HepG2 (cell line): ENCODE results near the gene TST. TPM values are rescaled to one million over a fixed set of nuclear protein-coding genes. Genes with fewer than 3 reads are reported as not detected.

ENCODE experiments used
- ARNTL ChIP-seq: sonication (generic); formaldehyde crosslinking; IDR thresholded peaks from 2 replicates; pipeline ENCODE4 v1.4.0; 2020; ENCODE audit warnings: mild to moderate bottlenecking, missing genetic modification reagents
- BRD4 ChIP-seq: sonication (generic); formaldehyde crosslinking; IDR thresholded peaks from 2 replicates; pipeline ENCODE4 v1.4.0; 2020; ENCODE audit warnings: missing genetic modification reagents
- CCDC6 ChIP-seq: sonication (generic); formaldehyde crosslinking; IDR thresholded peaks from 2 replicates; pipeline ENCODE4 v1.8.1; 2022; ENCODE audit warnings: mild to moderate bottlenecking, missing genetic modification reagents, moderate library complexity
- FIP1L1 ChIP-seq: fragments of 200-400 bp; formaldehyde crosslinking; IDR thresholded peaks from 2 replicates; pipeline ENCODE4 v1.6.1; 2018; ENCODE audit warnings: low read depth, mild to moderate bottlenecking, low read length, moderate library complexity, borderline replicate concordance; ENCODE audit not compliant: insufficient read depth
- GPN1 ChIP-seq: sonication (generic); formaldehyde crosslinking; IDR thresholded peaks from 2 replicates; pipeline ENCODE4 v1.5.1; 2020; ENCODE audit warnings: missing genetic modification reagents, borderline replicate concordance
- IKZF1 ChIP-seq: fragments of 450-650 bp; IDR thresholded peaks from 2 replicates; pipeline ENCODE4 v1.7.1; 2016
- KDM2A ChIP-seq: sonication (generic); formaldehyde crosslinking; IDR thresholded peaks from 2 replicates; pipeline ENCODE4 v1.4.0; 2020; ENCODE audit warnings: low read depth, missing genetic modification reagents, borderline replicate concordance
- KLF9 ChIP-seq: IDR thresholded peaks from 2 replicates; pipeline ENCODE4 v1.6.1; 2016; ENCODE audit warnings: low read depth
- MXI1 ChIP-seq: IDR thresholded peaks from 3 replicates; pipeline ENCODE4 v1.6.1; 2012; ENCODE audit warnings: low read depth, low read length, inconsistent platforms, borderline replicate concordance
- NFYB ChIP-seq: sonication (generic); formaldehyde crosslinking; IDR thresholded peaks from 2 replicates; pipeline ENCODE4 v1.4.0; 2020; ENCODE audit warnings: missing genetic modification reagents
- RARG ChIP-seq: sonication (generic); formaldehyde crosslinking; IDR thresholded peaks from 2 replicates; pipeline ENCODE4 v1.4.0; 2020; ENCODE audit warnings: low read depth, mild to moderate bottlenecking, missing genetic modification reagents
- SOX6 ChIP-seq, 2 experiments: fragments of 450-650 bp in 1 of 2; sonication (generic) in 1 of 2; formaldehyde crosslinking in 1 of 2; IDR thresholded peaks; 2 replicates each; pipeline versions ENCODE4 v1.4.0 to v1.6.1; 2017 to 2020; ENCODE audit warnings: antibody characterized with exemption in 1 of 2, mild to moderate bottlenecking in 1 of 2, missing genetic modification reagents in 1 of 2
- SPEN ChIP-seq: sonication (generic); formaldehyde crosslinking; IDR thresholded peaks from 2 replicates; pipeline ENCODE4 v1.5.1; 2020; ENCODE audit warnings: low read depth, mild to moderate bottlenecking, missing genetic modification reagents
- TCF7 ChIP-seq: sonication (generic); IDR thresholded peaks from 2 replicates; pipeline ENCODE4 v1.6.1; 2016; ENCODE audit warnings: antibody characterized with exemption, low read depth
- TOE1 ChIP-seq: sonication (generic); formaldehyde crosslinking; IDR thresholded peaks from 2 replicates; pipeline ENCODE4 v1.4.0; 2020; ENCODE audit warnings: mild to moderate bottlenecking, missing genetic modification reagents
- ZNF34 ChIP-seq: sonication (generic); formaldehyde crosslinking; IDR thresholded peaks from 2 replicates; pipeline ENCODE4 v1.4.0; 2020; ENCODE audit warnings: mild to moderate bottlenecking, missing genetic modification reagents, borderline replicate concordance
- ZNF530 ChIP-seq: sonication (generic); formaldehyde crosslinking; IDR thresholded peaks from 2 replicates; pipeline ENCODE4 v1.5.0; 2020; ENCODE audit warnings: low read depth, mild to moderate bottlenecking, missing genetic modification reagents
- ZNF547 ChIP-seq: sonication (generic); formaldehyde crosslinking; IDR thresholded peaks from 2 replicates; pipeline ENCODE4 v1.5.1; 2020; ENCODE audit warnings: mild to moderate bottlenecking, missing genetic modification reagents
- ZNF720 ChIP-seq: sonication (generic); formaldehyde crosslinking; IDR thresholded peaks from 2 replicates; pipeline ENCODE4 v1.4.0; 2020; ENCODE audit warnings: missing genetic modification reagents
- polyA plus RNA-seq, 8 experiments: library from polyadenylated mRNA; depleted of rRNA in 3 of 8; stranded (reverse) in 7 of 8; unstranded in 1 of 8; fragments of >200 nt; fragmentation: Illumina TruSeq in 4 of 8; extraction: Trizol in 4 of 8; gene quantifications; 2 replicates each; pipeline versions ENCODE4 v1.2.1 to v1.2.3, GENCODE V29; 2011 to 2016; ENCODE audit warnings: low read depth in 4 of 8, missing spikeins in 1 of 8, mixed read lengths in 1 of 8; ENCODE audit not compliant: insufficient read depth in 1 of 8
- total RNA-seq, 5 experiments: library from RNA; depleted of rRNA; stranded (reverse); fragments of >200 nt; fragmentation: Illumina TruSeq; extraction: Trizol; gene quantifications; 2 replicates each; pipeline ENCODE4 v1.2.3, GENCODE V29; 2016; ENCODE audit warnings: low read depth in 1 of 5
- TF ChIP-seq, protein P1 (sequence below): sonication (generic); formaldehyde crosslinking; IDR thresholded peaks from 2 replicates; pipeline ENCODE4 v1.9.0; 2021; ENCODE audit warnings: mild to moderate bottlenecking, missing genetic modification reagents
- TF ChIP-seq, protein P2 (sequence below): sonication (generic); formaldehyde crosslinking; IDR thresholded peaks from 2 replicates; pipeline ENCODE4 v1.4.0; 2020; ENCODE audit warnings: missing genetic modification reagents, borderline replicate concordance
- TF ChIP-seq, protein P3 (sequence below): IDR thresholded peaks from 2 replicates; pipeline ENCODE4 v1.6.1; 2016; ENCODE audit warnings: low read depth

Gene TST
- total and polyA plus RNA-seq, 2 of the 13 experiments (the other 11 are each of a cell fraction or from before 2014, with no cell fraction given), result 44.6 to 63.6 TPM

DNA sequence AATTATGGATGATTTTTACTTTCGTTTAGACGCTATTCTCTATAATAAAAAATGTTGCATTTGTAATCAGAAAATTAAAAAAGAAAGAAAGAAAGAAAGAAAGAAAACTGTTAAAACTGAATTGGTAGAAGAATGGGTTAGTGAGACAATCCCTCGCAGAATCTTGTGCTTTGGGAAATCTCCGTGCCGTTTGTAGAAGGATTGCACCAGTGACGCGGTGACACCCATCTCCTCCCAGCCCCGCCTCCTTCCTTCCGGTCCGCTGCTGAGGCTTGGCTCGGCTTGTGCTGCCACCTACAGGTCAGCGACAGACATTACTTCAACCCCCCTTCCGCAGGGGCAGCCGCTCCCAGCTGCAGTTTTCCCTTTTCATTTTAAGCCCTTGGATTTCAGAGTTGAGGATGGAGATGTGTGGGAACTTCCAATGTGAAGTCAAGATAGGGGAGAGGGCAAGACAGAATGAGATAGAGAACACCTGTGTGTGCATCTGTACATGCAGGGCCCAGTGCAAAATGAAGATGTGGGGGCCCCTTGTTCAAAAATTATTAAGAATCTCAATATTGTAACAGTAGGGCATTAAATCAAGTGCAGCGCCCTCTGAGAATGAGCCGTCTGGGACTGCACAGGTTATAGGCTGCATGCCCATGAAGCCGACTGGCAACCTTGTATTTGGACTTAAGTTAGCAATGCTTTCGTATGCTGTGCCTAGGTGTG, 41.1 kb downstream of the TST start (continued):
- TF ChIP-seq FIP1L1, result no peak
- TF ChIP-seq GPN1 (CRISPR knock-in tag), result no peak
- TF ChIP-seq, protein P1, sequence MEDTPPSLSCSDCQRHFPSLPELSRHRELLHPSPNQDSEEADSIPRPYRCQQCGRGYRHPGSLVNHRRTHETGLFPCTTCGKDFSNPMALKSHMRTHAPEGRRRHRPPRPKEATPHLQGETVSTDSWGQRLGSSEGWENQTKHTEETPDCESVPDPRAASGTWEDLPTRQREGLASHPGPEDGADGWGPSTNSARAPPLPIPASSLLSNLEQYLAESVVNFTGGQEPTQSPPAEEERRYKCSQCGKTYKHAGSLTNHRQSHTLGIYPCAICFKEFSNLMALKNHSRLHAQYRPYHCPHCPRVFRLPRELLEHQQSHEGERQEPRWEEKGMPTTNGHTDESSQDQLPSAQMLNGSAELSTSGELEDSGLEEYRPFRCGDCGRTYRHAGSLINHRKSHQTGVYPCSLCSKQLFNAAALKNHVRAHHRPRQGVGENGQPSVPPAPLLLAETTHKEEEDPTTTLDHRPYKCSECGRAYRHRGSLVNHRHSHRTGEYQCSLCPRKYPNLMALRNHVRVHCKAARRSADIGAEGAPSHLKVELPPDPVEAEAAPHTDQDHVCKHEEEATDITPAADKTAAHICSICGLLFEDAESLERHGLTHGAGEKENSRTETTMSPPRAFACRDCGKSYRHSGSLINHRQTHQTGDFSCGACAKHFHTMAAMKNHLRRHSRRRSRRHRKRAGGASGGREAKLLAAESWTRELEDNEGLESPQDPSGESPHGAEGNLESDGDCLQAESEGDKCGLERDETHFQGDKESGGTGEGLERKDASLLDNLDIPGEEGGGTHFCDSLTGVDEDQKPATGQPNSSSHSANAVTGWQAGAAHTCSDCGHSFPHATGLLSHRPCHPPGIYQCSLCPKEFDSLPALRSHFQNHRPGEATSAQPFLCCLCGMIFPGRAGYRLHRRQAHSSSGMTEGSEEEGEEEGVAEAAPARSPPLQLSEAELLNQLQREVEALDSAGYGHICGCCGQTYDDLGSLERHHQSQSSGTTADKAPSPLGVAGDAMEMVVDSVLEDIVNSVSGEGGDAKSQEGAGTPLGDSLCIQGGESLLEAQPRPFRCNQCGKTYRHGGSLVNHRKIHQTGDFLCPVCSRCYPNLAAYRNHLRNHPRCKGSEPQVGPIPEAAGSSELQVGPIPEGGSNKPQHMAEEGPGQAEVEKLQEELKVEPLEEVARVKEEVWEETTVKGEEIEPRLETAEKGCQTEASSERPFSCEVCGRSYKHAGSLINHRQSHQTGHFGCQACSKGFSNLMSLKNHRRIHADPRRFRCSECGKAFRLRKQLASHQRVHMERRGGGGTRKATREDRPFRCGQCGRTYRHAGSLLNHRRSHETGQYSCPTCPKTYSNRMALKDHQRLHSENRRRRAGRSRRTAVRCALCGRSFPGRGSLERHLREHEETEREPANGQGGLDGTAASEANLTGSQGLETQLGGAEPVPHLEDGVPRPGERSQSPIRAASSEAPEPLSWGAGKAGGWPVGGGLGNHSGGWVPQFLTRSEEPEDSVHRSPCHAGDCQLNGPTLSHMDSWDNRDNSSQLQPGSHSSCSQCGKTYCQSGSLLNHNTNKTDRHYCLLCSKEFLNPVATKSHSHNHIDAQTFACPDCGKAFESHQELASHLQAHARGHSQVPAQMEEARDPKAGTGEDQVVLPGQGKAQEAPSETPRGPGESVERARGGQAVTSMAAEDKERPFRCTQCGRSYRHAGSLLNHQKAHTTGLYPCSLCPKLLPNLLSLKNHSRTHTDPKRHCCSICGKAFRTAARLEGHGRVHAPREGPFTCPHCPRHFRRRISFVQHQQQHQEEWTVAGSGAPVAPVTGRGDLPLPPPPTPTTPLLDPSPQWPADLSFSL, result no peak
- TF ChIP-seq SPEN (CRISPR knock-in tag), result peak; percentile 60; the same call in 1 of the 2 replicates
- TF ChIP-seq RARG (CRISPR knock-in tag), result no peak
- no peak for TF ChIP-seq ZNF720 (CRISPR knock-in tag)
- TF ChIP-seq ZNF34 (CRISPR knock-in tag), result no peak
- no peak for TF ChIP-seq IKZF1
- TF ChIP-seq ZNF530 (CRISPR knock-in tag), result no peak
- TF ChIP-seq TOE1 (CRISPR knock-in tag), result no peak
- no peak for TF ChIP-seq NFYB (CRISPR knock-in tag)
- no peak for TF ChIP-seq BRD4 (CRISPR knock-in tag)
- TF ChIP-seq KLF9, result no peak
- TF ChIP-seq, protein P2, sequence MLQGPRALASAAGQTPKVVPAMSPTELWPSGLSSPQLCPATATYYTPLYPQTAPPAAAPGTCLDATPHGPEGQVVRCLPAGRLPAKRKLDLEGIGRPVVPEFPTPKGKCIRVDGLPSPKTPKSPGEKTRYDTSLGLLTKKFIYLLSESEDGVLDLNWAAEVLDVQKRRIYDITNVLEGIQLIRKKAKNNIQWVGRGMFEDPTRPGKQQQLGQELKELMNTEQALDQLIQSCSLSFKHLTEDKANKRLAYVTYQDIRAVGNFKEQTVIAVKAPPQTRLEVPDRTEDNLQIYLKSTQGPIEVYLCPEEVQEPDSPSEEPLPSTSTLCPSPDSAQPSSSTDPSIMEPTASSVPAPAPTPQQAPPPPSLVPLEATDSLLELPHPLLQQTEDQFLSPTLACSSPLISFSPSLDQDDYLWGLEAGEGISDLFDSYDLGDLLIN (CRISPR knock-in tag), result no peak
- no peak; the same call in 1 of the 2 replicates for TF ChIP-seq CCDC6 (CRISPR knock-in tag)
- TF ChIP-seq SOX6 (IDR thresholded peaks at IDR 0.05), result no peak
- no peak for TF ChIP-seq SOX6 (CRISPR knock-in tag; IDR thresholded peaks at IDR 0.05)
- peak; percentile 81; the same call in 1 of the 2 replicates for TF ChIP-seq KDM2A
- TF ChIP-seq ZNF547 (CRISPR knock-in tag), result no peak
- TF ChIP-seq TCF7, result no peak
- no peak; the same call in 2 of the 3 replicates for TF ChIP-seq MXI1
- no peak for TF ChIP-seq ARNTL (CRISPR knock-in tag)
- TF ChIP-seq, protein P3, sequence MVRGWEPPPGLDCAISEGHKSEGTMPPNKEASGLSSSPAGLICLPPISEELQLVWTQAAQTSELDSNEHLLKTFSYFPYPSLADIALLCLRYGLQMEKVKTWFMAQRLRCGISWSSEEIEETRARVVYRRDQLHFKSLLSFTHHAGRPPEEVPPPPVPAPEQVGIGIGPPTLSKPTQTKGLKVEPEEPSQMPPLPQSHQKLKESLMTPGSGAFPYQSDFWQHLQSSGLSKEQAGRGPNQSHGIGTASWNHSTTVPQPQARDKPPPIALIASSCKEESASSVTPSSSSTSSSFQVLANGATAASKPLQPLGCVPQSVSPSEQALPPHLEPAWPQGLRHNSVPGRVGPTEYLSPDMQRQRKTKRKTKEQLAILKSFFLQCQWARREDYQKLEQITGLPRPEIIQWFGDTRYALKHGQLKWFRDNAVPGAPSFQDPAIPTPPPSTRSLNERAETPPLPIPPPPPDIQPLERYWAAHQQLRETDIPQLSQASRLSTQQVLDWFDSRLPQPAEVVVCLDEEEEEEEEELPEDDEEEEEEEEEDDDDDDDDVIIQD (CRISPR knock-in tag), result no peak
